ENCODE data around the gene PTPRK.

PTPRK gene

GRCh38 chr6:128363020-128363813 lies 157.2 kb downstream of the PTPRK start:
- Histone ChIP-seq H3K27ac (ENCODE audit: low read depth, low read length) (no peak overlapping the region), H3K9ac (ENCODE audit: low read length) (no peak overlapping the region)

GRCh38 chr6:128361378-128361777 lies 159.0 kb downstream of the PTPRK start:
- Histone ChIP-seq H3K36me3 (ENCODE audit: control insufficient read depth, insufficient read depth, low read length) (no peaks in the 10 kb centered on the region), H3K4me3 (ENCODE audit: low read length) (no peak overlapping the region), H3K4me1 (ENCODE audit: control insufficient read depth, insufficient read depth, low read length) (no peaks in the 10 kb centered on the region), H3K27ac (ENCODE audit: low read depth, low read length) (no peak overlapping the region), H3K27me3 (ENCODE audit: control insufficient read depth, insufficient read depth, low read length) (no peaks in the 10 kb centered on the region), H3K9ac (ENCODE audit: low read length) (no peak overlapping the region)

More at GRCh38 chr6:128363020-128363813, 157.2 kb downstream of the PTPRK start:
- Histone ChIP-seq H3K4me1 (ENCODE audit: control insufficient read depth, insufficient read depth, low read length) (no peaks in the 10 kb centered on the region), H3K4me3 (ENCODE audit: low read length) (no peak overlapping the region), H3K27me3 (ENCODE audit: control insufficient read depth, insufficient read depth, low read length) (no peaks in the 10 kb centered on the region), H3K36me3 (ENCODE audit: control insufficient read depth, insufficient read depth, low read length) (no peaks in the 10 kb centered on the region)

GRCh38 chr6:128358244-128358776 lies 162.1 kb downstream of the PTPRK start:
- Histone ChIP-seq H3K27ac (ENCODE audit: low read depth, low read length) (no peak overlapping the region), H3K4me1 (ENCODE audit: control insufficient read depth, insufficient read depth, low read length) (no peaks in the 10 kb centered on the region), H3K4me3 (ENCODE audit: low read length) (no peak overlapping the region), H3K9ac (ENCODE audit: low read length) (no peak overlapping the region), H3K27me3 (ENCODE audit: control insufficient read depth, insufficient read depth, low read length) (no peaks in the 10 kb centered on the region), H3K36me3 (ENCODE audit: control insufficient read depth, insufficient read depth, low read length) (no peaks in the 10 kb centered on the region)

- H3K36me3 ChIP-seq (ENCODE audit: control insufficient read depth, insufficient read depth, low read length): no peaks in the 10 kb centered on the region
Measured at GRCh38 chr6:128357392-128358130, 162.8 kb downstream of the PTPRK start.

GRCh38 chr6:128352366-128352765 lies 168.0 kb downstream of the PTPRK start:
- peaks cover 4% of the 10 kb centered on the region for H3K4me1 ChIP-seq (ENCODE audit: control insufficient read depth, insufficient read depth, low read length)
- no peaks in the 10 kb centered on the region for H3K36me3 ChIP-seq (ENCODE audit: control insufficient read depth, insufficient read depth, low read length)
- H3K27me3 ChIP-seq (ENCODE audit: control insufficient read depth, insufficient read depth, low read length): no peaks in the 10 kb centered on the region
- H3K9ac ChIP-seq (ENCODE audit: low read length): no peak overlapping the region
- H3K4me3 ChIP-seq (ENCODE audit: low read length): no peak overlapping the region
- H3K27ac ChIP-seq (ENCODE audit: low read depth, low read length): no peak overlapping the region

More at GRCh38 chr6:128357392-128358130, 162.8 kb downstream of the PTPRK start:
- H3K27ac ChIP-seq (ENCODE audit: low read depth, low read length): no peak overlapping the region
- no peaks in the 10 kb centered on the region for H3K4me1 ChIP-seq (ENCODE audit: control insufficient read depth, insufficient read depth, low read length)
- no peaks in the 10 kb centered on the region for H3K27me3 ChIP-seq (ENCODE audit: control insufficient read depth, insufficient read depth, low read length)
- no peak overlapping the region for H3K4me3 ChIP-seq (ENCODE audit: low read length)
- H3K9ac ChIP-seq (ENCODE audit: low read length): no peak overlapping the region

DNA sequence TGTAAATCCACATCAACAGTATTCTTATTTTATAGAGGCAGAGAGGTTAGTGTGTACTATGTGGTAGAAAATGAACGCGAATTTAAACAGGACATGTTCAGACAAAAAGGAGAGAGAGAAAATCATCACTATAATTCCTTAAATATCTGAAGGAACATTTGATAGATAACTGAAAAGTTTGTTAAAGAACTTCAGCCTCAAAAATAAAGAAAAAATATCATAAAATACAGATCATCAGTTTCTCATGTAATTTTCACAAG lies 169.2 kb downstream of the PTPRK start:
- H3K9ac ChIP-seq (ENCODE audit: low read length): no peak overlapping the region
- H3K36me3 ChIP-seq (ENCODE audit: control insufficient read depth, insufficient read depth, low read length): no peaks in the 10 kb centered on the region

DNA sequence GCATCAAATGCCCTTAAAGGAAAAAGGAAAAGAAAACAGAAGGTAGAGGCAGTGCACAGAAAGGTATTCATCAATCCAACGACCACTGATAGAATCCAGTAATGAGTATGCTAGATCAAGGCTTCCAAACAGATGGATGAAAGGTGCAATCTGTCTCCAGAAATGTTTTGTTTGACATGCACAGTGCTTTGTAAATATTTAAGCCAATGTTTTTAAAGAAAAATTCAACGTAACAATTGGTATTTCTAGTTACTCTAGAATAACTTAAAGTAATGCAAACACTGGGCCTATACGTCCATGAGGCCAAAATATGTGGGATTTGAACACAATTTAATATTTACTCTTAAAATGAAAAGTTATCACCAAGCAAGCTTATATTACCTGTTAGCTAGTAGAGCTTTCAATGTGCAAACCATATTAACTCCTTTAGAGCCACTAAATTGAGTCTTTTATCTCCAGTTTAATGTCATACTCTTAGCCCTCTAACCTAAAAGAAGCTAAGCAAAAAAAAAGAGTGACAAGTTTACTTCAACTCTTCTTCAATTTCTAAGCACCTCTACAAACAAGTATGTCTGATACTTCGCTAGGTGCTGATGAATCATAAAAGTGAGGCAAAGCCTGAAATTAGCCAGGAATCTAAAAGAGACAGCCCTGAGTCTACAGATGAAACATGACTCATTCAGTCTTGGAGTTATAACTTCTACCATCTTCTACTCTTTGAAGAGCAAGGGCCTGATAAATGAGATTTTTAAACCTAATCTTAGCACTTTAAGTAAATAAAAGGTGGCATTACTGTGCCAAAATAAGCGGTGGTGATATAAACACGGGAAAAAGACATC lies 169.8 kb downstream of the PTPRK start:
- H3K27ac ChIP-seq (ENCODE audit: low read depth, low read length): no peak overlapping the region
- H3K36me3 ChIP-seq (ENCODE audit: control insufficient read depth, insufficient read depth, low read length): no peaks in the 10 kb centered on the region
- no peak overlapping the region for H3K9ac ChIP-seq (ENCODE audit: low read length)
- H3K27me3 ChIP-seq (ENCODE audit: control insufficient read depth, insufficient read depth, low read length): no peaks in the 10 kb centered on the region
- H3K4me3 ChIP-seq (ENCODE audit: low read length): no peak overlapping the region
- H3K4me1 ChIP-seq (ENCODE audit: control insufficient read depth, insufficient read depth, low read length): peaks cover 4% of the 10 kb centered on the region

More for the DNA sequence above, 169.2 kb downstream of the PTPRK start:
- Histone ChIP-seq H3K27me3 (ENCODE audit: control insufficient read depth, insufficient read depth, low read length) (no peaks in the 10 kb centered on the region), H3K4me1 (ENCODE audit: control insufficient read depth, insufficient read depth, low read length) (peaks cover 4% of the 10 kb centered on the region), H3K4me3 (ENCODE audit: low read length) (no peak overlapping the region), H3K27ac (ENCODE audit: low read depth, low read length) (no peak overlapping the region)

DNA sequence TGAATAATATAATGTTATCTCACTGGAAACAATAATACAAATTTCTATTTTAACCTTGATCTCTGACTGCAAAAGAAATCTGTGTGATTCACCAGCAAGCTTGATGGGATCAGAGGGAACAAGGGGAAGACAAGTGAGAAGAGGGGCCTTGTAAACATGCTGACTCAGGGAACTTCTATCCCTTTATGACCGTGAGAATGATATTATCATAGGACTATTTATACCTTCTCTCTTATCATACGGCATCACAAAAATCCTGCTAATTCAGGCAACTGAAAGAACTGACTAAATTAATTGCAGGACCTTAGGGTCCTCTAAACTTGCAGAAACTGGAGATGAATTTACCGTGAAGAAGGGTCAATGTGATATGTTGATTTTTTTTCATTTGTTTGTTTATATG lies 173.3 kb downstream of the PTPRK start:
- H3K4me3 ChIP-seq (ENCODE audit: low read length): no peak overlapping the region
- H3K9ac ChIP-seq (ENCODE audit: low read length): no peak overlapping the region
- no peaks in the 10 kb centered on the region for H3K36me3 ChIP-seq (ENCODE audit: control insufficient read depth, insufficient read depth, low read length)
- peaks cover 4% of the 10 kb centered on the region for H3K4me1 ChIP-seq (ENCODE audit: control insufficient read depth, insufficient read depth, low read length)
- H3K27ac ChIP-seq (ENCODE audit: low read depth, low read length): no peak overlapping the region
- H3K27me3 ChIP-seq (ENCODE audit: control insufficient read depth, insufficient read depth, low read length): no peaks in the 10 kb centered on the region

DNA sequence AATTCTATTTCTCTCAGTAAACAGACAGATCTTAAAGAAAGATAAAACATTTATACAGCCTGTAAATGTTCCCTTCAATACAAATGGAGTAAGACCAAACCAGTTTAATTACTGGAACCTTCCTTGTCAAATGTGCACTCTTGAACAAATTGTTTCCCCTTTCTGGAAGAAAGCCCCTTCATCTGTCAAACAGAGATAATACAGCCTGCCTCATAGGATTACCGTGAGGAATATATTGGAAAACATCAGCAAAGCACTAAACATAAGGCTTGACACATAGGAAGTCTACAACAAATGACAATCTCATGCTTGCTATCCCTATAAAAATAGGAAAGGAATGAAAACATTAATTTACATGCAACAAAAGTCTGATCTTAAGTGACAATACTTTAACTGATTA lies 173.8 kb downstream of the PTPRK start:
- Histone ChIP-seq H3K27me3 (ENCODE audit: control insufficient read depth, insufficient read depth, low read length) (no peaks in the 10 kb centered on the region), H3K4me1 (ENCODE audit: control insufficient read depth, insufficient read depth, low read length) (peaks cover 4% of the 10 kb centered on the region), H3K27ac (ENCODE audit: low read depth, low read length) (no peak overlapping the region), H3K4me3 (ENCODE audit: low read length) (no peak overlapping the region), H3K36me3 (ENCODE audit: control insufficient read depth, insufficient read depth, low read length) (no peaks in the 10 kb centered on the region), H3K9ac (ENCODE audit: low read length) (no peak overlapping the region)

- peaks cover 3% of the 10 kb centered on the region for H3K4me1 ChIP-seq (ENCODE audit: control insufficient read depth, insufficient read depth, low read length)
Measured at GRCh38 chr6:128345278-128345677, 175.1 kb downstream of the PTPRK start.

DNA sequence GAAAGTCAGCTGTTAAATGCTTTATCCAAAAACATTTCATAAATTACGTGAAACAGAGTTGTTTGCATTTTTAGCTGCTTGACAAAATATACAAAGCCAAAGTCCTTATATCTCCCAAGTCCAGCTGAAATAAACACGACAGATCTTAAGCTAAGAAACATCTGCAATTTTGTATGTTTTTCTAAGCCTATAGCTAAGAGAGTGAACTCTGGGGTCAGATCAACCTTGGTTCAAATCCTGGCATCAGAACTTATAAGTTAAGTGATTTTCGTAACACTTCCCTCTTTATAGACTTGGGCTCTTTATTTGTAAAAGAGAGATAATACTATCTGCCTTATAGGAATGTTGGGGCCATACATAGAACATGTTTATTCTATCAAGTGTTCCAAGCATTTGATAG lies 176.7 kb downstream of the PTPRK start:
- H3K4me3 ChIP-seq (ENCODE audit: low read length): no peak overlapping the region
- peaks cover 11% of the 10 kb centered on the region for H3K4me1 ChIP-seq (ENCODE audit: control insufficient read depth, insufficient read depth, low read length)
- no peaks in the 10 kb centered on the region for H3K36me3 ChIP-seq (ENCODE audit: control insufficient read depth, insufficient read depth, low read length)
- no peaks in the 10 kb centered on the region for H3K27me3 ChIP-seq (ENCODE audit: control insufficient read depth, insufficient read depth, low read length)
- H3K27ac ChIP-seq (ENCODE audit: low read depth, low read length): no peak overlapping the region
- H3K9ac ChIP-seq (ENCODE audit: low read length): no peak overlapping the region

More at GRCh38 chr6:128345278-128345677, 175.1 kb downstream of the PTPRK start:
- H3K27ac ChIP-seq (ENCODE audit: low read depth, low read length): no peak overlapping the region
- no peak overlapping the region for H3K9ac ChIP-seq (ENCODE audit: low read length)
- no peak overlapping the region for H3K4me3 ChIP-seq (ENCODE audit: low read length)
- no peaks in the 10 kb centered on the region for H3K36me3 ChIP-seq (ENCODE audit: control insufficient read depth, insufficient read depth, low read length)
- H3K27me3 ChIP-seq (ENCODE audit: control insufficient read depth, insufficient read depth, low read length): no peaks in the 10 kb centered on the region
